Rectal smooth muscle tissue (tissue), 1 donor: Measurements from ENCODE around the gene DCHS2.

Experiments
- H3K27ac ChIP-seq: one replicate; pipeline ENCODE4 v1.7.0; 2013; ENCODE audit warnings: low read depth, low read length, inconsistent platforms
- H3K27me3 ChIP-seq: one replicate; pipeline ENCODE4 v1.7.0; 2013; ENCODE audit warnings: low read length; ENCODE audit not compliant: control insufficient read depth, insufficient read depth
- H3K36me3 ChIP-seq: one replicate; pipeline ENCODE4 v1.7.0; 2013; ENCODE audit warnings: low read length; ENCODE audit not compliant: control insufficient read depth, insufficient read depth
- H3K4me1 ChIP-seq: one replicate; pipeline ENCODE4 v1.7.0; 2013; ENCODE audit warnings: low read length; ENCODE audit not compliant: control insufficient read depth, insufficient read depth
- H3K4me3 ChIP-seq: one replicate; pipeline ENCODE4 v1.7.0; 2013; ENCODE audit warnings: low read length
- H3K9ac ChIP-seq: one replicate; pipeline ENCODE4 v1.7.0; 2013; ENCODE audit warnings: low read length

DCHS2 gene

GRCh38 chr4:154319736-154320135, 171.9 kb downstream of the DCHS2 start:
- Histone ChIP-seq H3K27ac (no peak overlapping the region), H3K4me3 (no peak overlapping the region), H3K27me3 (no peaks in the 10 kb centered on the region), H3K36me3 (no peaks in the 10 kb centered on the region), H3K9ac (no peak overlapping the region), H3K4me1 (no peaks in the 10 kb centered on the region)

- no peak overlapping the region for H3K4me3 ChIP-seq
- H3K4me1 ChIP-seq: no peaks in the 10 kb centered on the region
- H3K27ac ChIP-seq: no peak overlapping the region
- H3K36me3 ChIP-seq: no peaks in the 10 kb centered on the region
- no peaks in the 10 kb centered on the region for H3K27me3 ChIP-seq
- no peak overlapping the region for H3K9ac ChIP-seq
Measured at GRCh38 chr4:154317201-154317999, 174.2 kb downstream of the DCHS2 start.

GRCh38 chr4:154315741-154316140, 175.9 kb downstream of the DCHS2 start:
- Histone ChIP-seq H3K4me1 (no peaks in the 10 kb centered on the region), H3K9ac (no peak overlapping the region), H3K4me3 (no peak overlapping the region), H3K36me3 (no peaks in the 10 kb centered on the region), H3K27ac (no peak overlapping the region), H3K27me3 (no peaks in the 10 kb centered on the region)

GRCh38 chr4:154314248-154314647, 177.4 kb downstream of the DCHS2 start:
- no peak overlapping the region for H3K9ac ChIP-seq
- H3K4me1 ChIP-seq: no peaks in the 10 kb centered on the region

GRCh38 chr4:154313004-154313585, 178.5 kb downstream of the DCHS2 start:
- Histone ChIP-seq H3K4me1 (no peaks in the 10 kb centered on the region), H3K36me3 (no peaks in the 10 kb centered on the region), H3K9ac (no peak overlapping the region), H3K4me3 (no peak overlapping the region), H3K27ac (no peak overlapping the region), H3K27me3 (no peaks in the 10 kb centered on the region)

More at GRCh38 chr4:154314248-154314647, 177.4 kb downstream of the DCHS2 start:
- Histone ChIP-seq H3K4me3 (no peak overlapping the region), H3K27me3 (no peaks in the 10 kb centered on the region), H3K27ac (no peak overlapping the region), H3K36me3 (no peaks in the 10 kb centered on the region)

- H3K4me1 ChIP-seq: no peaks in the 10 kb centered on the region
- no peak overlapping the region for H3K27ac ChIP-seq
- H3K9ac ChIP-seq: no peak overlapping the region
Measured at GRCh38 chr4:154312246-154312645, 179.4 kb downstream of the DCHS2 start.

GRCh38 chr4:154310578-154310977, 181.0 kb downstream of the DCHS2 start:
- H3K36me3 ChIP-seq: no peaks in the 10 kb centered on the region
- H3K4me3 ChIP-seq: no peak overlapping the region
- no peak overlapping the region for H3K9ac ChIP-seq
- no peaks in the 10 kb centered on the region for H3K27me3 ChIP-seq
- no peaks in the 10 kb centered on the region for H3K4me1 ChIP-seq
- H3K27ac ChIP-seq: no peak overlapping the region

More at GRCh38 chr4:154312246-154312645, 179.4 kb downstream of the DCHS2 start:
- Histone ChIP-seq H3K36me3 (no peaks in the 10 kb centered on the region), H3K4me3 (no peak overlapping the region), H3K27me3 (no peaks in the 10 kb centered on the region)

- H3K4me3 ChIP-seq: no peak overlapping the region
- H3K27ac ChIP-seq: no peak overlapping the region
- H3K27me3 ChIP-seq: no peaks in the 10 kb centered on the region
- no peak overlapping the region for H3K9ac ChIP-seq
- H3K4me1 ChIP-seq: no peaks in the 10 kb centered on the region
- H3K36me3 ChIP-seq: no peaks in the 10 kb centered on the region
Measured at GRCh38 chr4:154308207-154308606, 183.4 kb downstream of the DCHS2 start.

GRCh38 chr4:154307451-154307850, 184.1 kb downstream of the DCHS2 start:
- Histone ChIP-seq H3K36me3 (no peaks in the 10 kb centered on the region), H3K27ac (no peak overlapping the region)

GRCh38 chr4:154305616-154306015, 186.0 kb downstream of the DCHS2 start:
- no peak overlapping the region for H3K27ac ChIP-seq
- H3K4me3 ChIP-seq: no peak overlapping the region
- no peaks in the 10 kb centered on the region for H3K27me3 ChIP-seq
- H3K4me1 ChIP-seq: no peaks in the 10 kb centered on the region
- H3K9ac ChIP-seq: no peak overlapping the region
- no peaks in the 10 kb centered on the region for H3K36me3 ChIP-seq

More at GRCh38 chr4:154307451-154307850, 184.1 kb downstream of the DCHS2 start:
- Histone ChIP-seq H3K9ac (no peak overlapping the region), H3K27me3 (no peaks in the 10 kb centered on the region), H3K4me3 (no peak overlapping the region), H3K4me1 (no peaks in the 10 kb centered on the region)

- Histone ChIP-seq H3K36me3 (no peaks in the 10 kb centered on the region), H3K9ac (no peak overlapping the region), H3K27ac (no peak overlapping the region), H3K4me3 (no peak overlapping the region), H3K27me3 (no peaks in the 10 kb centered on the region), H3K4me1 (no peaks in the 10 kb centered on the region)
Measured at GRCh38 chr4:154304679-154305078, 186.9 kb downstream of the DCHS2 start.

GRCh38 chr4:154294652-154295350, 196.8 kb downstream of the DCHS2 start:
- no peaks in the 10 kb centered on the region for H3K27me3 ChIP-seq
- no peaks in the 10 kb centered on the region for H3K36me3 ChIP-seq
- no peak overlapping the region for H3K9ac ChIP-seq
- no peaks in the 10 kb centered on the region for H3K4me1 ChIP-seq
- H3K4me3 ChIP-seq: no peak overlapping the region
- no peak overlapping the region for H3K27ac ChIP-seq
